Trophoblast cell (in vitro differentiated cells and primary cell): Measurements from ENCODE around the gene LDAF1. TPM values are rescaled to one million over a fixed set of nuclear protein-coding genes. Genes with fewer than 3 reads are reported as not detected.
"Not testable (repeated sequence)": the region's sequence is repeated elsewhere in the genome, so short reads cannot be mapped to it uniquely, and the experiment has no call there.

Source experiments
- DNase-seq, 2 donors: peaks; one replicate each; pipeline ENCODE4 v3.0.0-alpha.2; 2016
- H2AFZ ChIP-seq: 2 replicates; pipeline ENCODE4 v1.6.1; 2013; ENCODE audit warnings: low read length, moderate library complexity, mild to moderate bottlenecking; ENCODE audit not compliant: insufficient read depth, poor library complexity
- H2AK5ac ChIP-seq: 2 replicates; pipeline ENCODE4 v1.6.1; 2013; ENCODE audit warnings: mild to moderate bottlenecking, low read length
- H2BK120ac ChIP-seq: 2 replicates; pipeline ENCODE4 v1.6.1; 2013; ENCODE audit warnings: low read length, mild to moderate bottlenecking, moderate library complexity; ENCODE audit not compliant: insufficient read depth, poor library complexity
- H2BK12ac ChIP-seq: 2 replicates; pipeline ENCODE4 v1.6.1; 2013; ENCODE audit warnings: mild to moderate bottlenecking, low read length, moderate library complexity
- H2BK5ac ChIP-seq: 2 replicates; pipeline ENCODE4 v1.6.1; 2013; ENCODE audit warnings: low read length, low read depth, moderate library complexity, mild to moderate bottlenecking; ENCODE audit not compliant: poor library complexity
- H3K14ac ChIP-seq: 2 replicates; pipeline ENCODE4 v1.6.1; 2013; ENCODE audit warnings: mild to moderate bottlenecking, low read length
- H3K18ac ChIP-seq: 2 replicates; pipeline ENCODE4 v1.6.1; 2013; ENCODE audit warnings: mild to moderate bottlenecking, low read length
- H3K23ac ChIP-seq: 2 replicates; pipeline ENCODE4 v1.6.1; 2013; ENCODE audit warnings: low read length
- H3K27ac ChIP-seq: 2 replicates; pipeline ENCODE4 v1.5.1; 2013; ENCODE audit warnings: low read depth, mild to moderate bottlenecking, inconsistent platforms, low read length, moderate library complexity
- H3K27me3 ChIP-seq: 2 replicates; pipeline ENCODE4 v1.6.1; 2013; ENCODE audit warnings: inconsistent platforms, mild to moderate bottlenecking, low read length, moderate library complexity; ENCODE audit not compliant: insufficient read depth
- H3K36me3 ChIP-seq, 2 experiments: 1 replicate in 1 of 2; 2 replicates in 1 of 2; pipeline ENCODE4 v1.6.1; 2013; ENCODE audit warnings: low read length in 2 of 2, mild to moderate bottlenecking in 2 of 2, moderate library complexity in 1 of 2; ENCODE audit not compliant: insufficient read depth in 2 of 2, control insufficient read depth in 1 of 2
- H3K4ac ChIP-seq: 2 replicates; pipeline ENCODE4 v1.6.1; 2013; ENCODE audit warnings: low read depth, mild to moderate bottlenecking, low read length, moderate library complexity
- H3K4me1 ChIP-seq, 2 experiments: 1 replicate in 1 of 2; 2 replicates in 1 of 2; pipeline ENCODE4 v1.6.1; 2013; ENCODE audit warnings: low read length in 2 of 2, mild to moderate bottlenecking in 2 of 2, moderate library complexity in 1 of 2; ENCODE audit not compliant: insufficient read depth in 2 of 2, control insufficient read depth in 1 of 2
- H3K4me2 ChIP-seq: 2 replicates; pipeline ENCODE4 v1.6.1; 2013; ENCODE audit warnings: inconsistent platforms, mild to moderate bottlenecking, low read length, moderate library complexity
- H3K4me3 ChIP-seq: 2 replicates; pipeline ENCODE4 v1.5.1; 2013; ENCODE audit warnings: mild to moderate bottlenecking, low read depth, low read length, inconsistent platforms
- H3K79me1 ChIP-seq: one replicate; pipeline ENCODE4 v1.6.1; 2013; ENCODE audit warnings: low read length
- H3K79me2 ChIP-seq: 2 replicates; pipeline ENCODE4 v1.6.1; 2013; ENCODE audit warnings: low read length, mild to moderate bottlenecking; ENCODE audit not compliant: control insufficient read depth, insufficient read depth, poor library complexity
- H3K9ac ChIP-seq: 2 replicates; pipeline ENCODE4 v1.6.1; 2013; ENCODE audit warnings: mild to moderate bottlenecking, low read length
- H3K9me3 ChIP-seq: 2 replicates; pipeline ENCODE4 v1.6.1; 2013; ENCODE audit warnings: low read depth, mild to moderate bottlenecking, control low read depth, inconsistent platforms, low read length; ENCODE audit not compliant: insufficient read depth
- H4K12ac ChIP-seq: 2 replicates; pipeline ENCODE4 v1.6.1; 2013; ENCODE audit warnings: low read depth, mild to moderate bottlenecking, low read length, moderate library complexity
- H4K8ac ChIP-seq: 2 replicates; pipeline ENCODE4 v1.6.1; 2013; ENCODE audit warnings: low read depth, mild to moderate bottlenecking, low read length, moderate library complexity
- H4K91ac ChIP-seq: one replicate; pipeline ENCODE4 v1.6.1; 2013; ENCODE audit warnings: low read depth, mild to moderate bottlenecking, low read length, moderate library complexity
- WGBS: extraction: QIAGEN DNeasy Blood & Tissue Kit; methylation state at CpG from one replicate; pipeline ENCODE4 v1.1.7; 2013; ENCODE audit warnings: missing lambda C conversion rate; ENCODE audit not compliant: insufficient read length, insufficient coverage; ENCODE audit errors: extremely low coverage; 5-methylcytosine and 5-hydroxymethylcytosine counted together
- polyA plus RNA-seq: library from polyadenylated mRNA; stranded (reverse); fragments of 200-250 nt; gene quantifications from 2 replicates; pipeline ENCODE4 v1.2.3, GENCODE V29; 2013

Gene LDAF1
- 11.4 and 12.0 TPM in 2 replicates for polyA plus RNA-seq

DNA sequence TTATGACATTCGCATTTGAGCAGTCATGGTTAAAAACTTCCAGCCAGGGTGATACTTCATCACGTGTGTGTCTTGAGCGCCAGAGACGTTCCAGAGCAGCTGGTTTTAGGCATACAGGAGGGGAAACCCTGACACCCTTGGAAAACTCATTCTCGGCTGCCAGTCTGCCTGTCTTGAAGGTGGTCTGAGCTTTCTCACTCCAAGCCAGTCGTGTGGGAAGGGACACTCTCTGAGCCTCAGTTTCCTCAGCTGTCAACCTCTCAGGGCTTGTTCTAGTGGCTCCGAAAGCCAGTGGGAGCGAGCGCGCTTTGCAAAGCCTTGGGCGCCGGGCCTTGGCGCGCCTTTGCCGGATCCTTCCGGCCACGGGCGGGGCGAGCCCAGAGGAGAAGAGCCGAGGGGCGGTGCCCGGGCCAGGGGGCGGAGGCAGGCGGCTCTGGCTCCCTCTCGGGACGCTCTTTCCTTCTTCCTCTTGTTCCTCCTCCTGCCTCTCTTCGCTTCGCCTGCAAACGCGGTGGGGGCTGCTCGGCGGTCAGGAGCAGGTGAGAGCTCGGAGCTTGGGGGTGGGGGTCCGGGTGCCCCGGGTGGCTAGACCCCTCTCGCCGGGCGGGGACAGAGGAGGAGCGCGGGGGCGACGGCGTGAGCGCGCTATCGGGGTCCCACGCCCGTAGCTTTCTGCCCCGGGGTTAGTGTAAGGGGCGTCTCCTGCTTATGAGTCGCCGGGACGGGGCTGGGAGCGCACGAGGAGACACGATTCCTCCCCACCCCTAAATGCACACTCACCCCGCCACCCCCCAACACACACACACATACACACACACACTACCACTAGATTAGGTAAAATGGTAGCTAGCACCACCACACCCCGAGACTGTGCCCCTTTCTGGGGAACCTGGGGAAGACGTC is at the start of gene LDAF1:
TSS of gene LDAF1 (plus strand) at position 467 of the 903 bp plus-strand sequence. CDS start 2,509 bp downstream, outside the sequence.
- peaks cover 0 to 5% of the 10 kb centered on the region in 2 experiments for H3K36me3 ChIP-seq
- H3K4me3 ChIP-seq, result peak within 1 kb of the TSS; percentile 77
- no peaks in the 10 kb centered on the region for H3K27me3 ChIP-seq
- H3K18ac ChIP-seq, result peak within 1 kb of the TSS; percentile 43
- peaks cover 2% of the 10 kb centered on the region for H3K79me2 ChIP-seq
- H3K79me1 ChIP-seq, result peaks cover 6% of the 10 kb centered on the region
- peak; percentile 64 to 73 for DNase-seq
- H2BK120ac ChIP-seq, result peak within 1 kb of the TSS; percentile 19
- H4K12ac ChIP-seq, result peak within 1 kb of the TSS; percentile 59
- H4K91ac ChIP-seq, result peak within 1 kb of the TSS; percentile 25
- H2AK5ac ChIP-seq, result no peak within 1 kb of the TSS
- H2BK5ac ChIP-seq, result peak within 1 kb of the TSS; percentile 41
- H2BK12ac ChIP-seq, result no peak within 1 kb of the TSS
- H3K14ac ChIP-seq, result peak within 1 kb of the TSS; percentile 68
- H3K4me2 ChIP-seq, result peak within 1 kb of the TSS; percentile 87
- peak within 1 kb of the TSS; percentile 87 for H4K8ac ChIP-seq
- H3K23ac ChIP-seq, result no peak within 1 kb of the TSS
- H3K9ac ChIP-seq, result peak within 1 kb of the TSS; percentile 14
- H3K9me3 ChIP-seq, result no peaks in the 10 kb centered on the region
- no peak within 1 kb of the TSS for H3K4ac ChIP-seq
- peak within 1 kb of the TSS; percentile 95 for H2AFZ ChIP-seq
- WGBS, result no CpG with 5 or more reads among the region's 59 CpGs
- no peak within 1 kb of the TSS for H3K27ac ChIP-seq
- peaks cover 5 to 6% of the 10 kb centered on the region in 2 experiments for H3K4me1 ChIP-seq

DNA sequence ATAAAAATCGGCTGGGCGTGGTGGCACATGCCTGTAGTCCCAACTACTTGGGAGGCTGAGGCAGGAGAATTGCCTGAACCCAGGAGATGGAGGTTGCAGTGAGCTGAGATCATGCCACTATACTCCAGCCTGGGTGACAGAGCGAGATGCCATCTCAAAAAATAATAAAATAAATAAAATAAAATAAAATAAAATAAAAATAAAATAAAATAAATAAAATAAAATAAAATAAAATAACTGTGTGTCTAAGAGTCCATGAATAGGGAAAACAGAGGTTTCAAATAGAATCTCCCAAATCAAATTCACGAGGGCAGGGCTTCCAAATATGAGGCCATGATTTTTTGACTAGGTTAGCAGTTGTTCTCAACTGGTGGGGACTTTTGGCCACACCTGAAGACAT is 42.9 kb upstream of the LDAF1 start:
- not testable (repeated sequence) for H3K27me3 ChIP-seq, H3K4ac ChIP-seq, H3K4me2 ChIP-seq

DNA sequence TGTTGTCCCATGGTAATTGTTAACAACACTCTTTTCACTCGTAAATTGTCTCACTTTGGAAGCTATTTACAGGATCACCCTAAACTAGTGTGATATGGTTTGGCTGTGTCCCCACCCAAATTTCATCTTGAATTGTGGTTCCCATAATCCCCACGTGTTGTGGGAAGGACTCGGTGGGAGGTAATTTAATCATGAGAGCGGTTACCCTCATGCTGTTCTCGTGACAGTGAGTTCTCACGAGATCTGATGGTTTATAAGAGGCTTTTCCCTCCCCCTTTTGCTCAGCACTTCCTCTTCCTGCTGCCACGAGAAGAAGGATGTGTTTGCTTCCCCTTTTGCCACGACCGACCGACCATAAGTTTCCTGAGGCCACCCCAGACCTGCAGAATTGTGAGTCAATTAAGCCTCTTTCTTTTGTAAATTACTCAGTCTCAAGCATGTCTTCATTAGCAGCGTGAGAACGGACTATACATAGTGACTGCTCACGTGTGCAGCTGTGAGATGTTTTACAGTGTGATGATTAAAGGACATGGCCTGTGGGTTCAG is 42.3 kb upstream of the LDAF1 start:
- Histone ChIP-seq H3K4me3 (no peak overlapping the region), H3K4me2 (no peak overlapping the region), H2BK12ac (no peak overlapping the region), H4K12ac (no peak overlapping the region), H3K9me3 (no peaks in the 10 kb centered on the region), H2AK5ac (no peak overlapping the region), H3K4ac (no peak overlapping the region), H2BK120ac (no peak overlapping the region), H3K9ac (no peak overlapping the region), H3K36me3 (no peaks in the 10 kb centered on the region), H2AFZ (no peak overlapping the region), H2BK5ac (no peak overlapping the region), H3K14ac (no peak overlapping the region), H3K27me3 (no peaks in the 10 kb centered on the region), H4K8ac (no peak overlapping the region), H3K18ac (no peak overlapping the region), H3K79me1 (no peaks in the 10 kb centered on the region), H3K23ac (no peak overlapping the region), H4K91ac (no peak overlapping the region), H3K79me2 (no peaks in the 10 kb centered on the region), H3K4me1 (no peaks in the 10 kb centered on the region), H3K27ac (no peak overlapping the region)
- no peak for DNase-seq
- no CpG with 5 or more reads among the region's 13 CpGs for WGBS

More for the DNA sequence above, 42.9 kb upstream of the LDAF1 start:
- H2BK120ac ChIP-seq, H4K12ac ChIP-seq, H3K9ac ChIP-seq, H3K18ac ChIP-seq, H3K79me1 ChIP-seq, H2BK12ac ChIP-seq, H3K79me2 ChIP-seq, H3K36me3 ChIP-seq, H3K14ac ChIP-seq, H3K27ac ChIP-seq, H2AK5ac ChIP-seq, H4K8ac ChIP-seq, DNase-seq, H4K91ac ChIP-seq, H3K4me3 ChIP-seq, H3K23ac ChIP-seq, H3K4me1 ChIP-seq, H2BK5ac ChIP-seq, H3K9me3 ChIP-seq, H2AFZ ChIP-seq: not testable (repeated sequence)
- WGBS, result no CpG with 5 or more reads among the region's 4 CpGs

DNA sequence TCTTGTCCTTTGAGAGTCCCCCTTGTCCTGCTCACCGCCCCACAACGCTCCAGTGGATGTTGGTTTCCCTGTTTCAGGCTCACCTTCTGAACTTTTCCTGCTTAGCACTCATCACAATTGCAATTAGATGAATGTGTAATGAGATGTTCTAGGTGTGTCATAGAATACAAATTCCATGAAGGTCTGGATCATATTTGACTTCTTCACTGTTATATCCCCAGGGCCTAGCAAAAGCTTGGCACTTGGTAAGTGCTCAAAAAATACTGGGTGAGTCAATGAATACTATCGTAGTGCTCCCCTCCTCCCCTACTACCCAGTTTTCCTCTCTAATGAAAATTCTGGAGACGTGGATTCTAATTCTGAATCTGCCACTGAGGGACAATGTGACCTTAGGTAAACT is 40.9 kb upstream of the LDAF1 start:
- Histone ChIP-seq H3K4me3 (no peak overlapping the region), H4K91ac (no peak overlapping the region), H2BK5ac (no peak overlapping the region), H2AFZ (no peak overlapping the region), H4K8ac (no peak overlapping the region), H2AK5ac (no peak overlapping the region), H3K23ac (no peak overlapping the region), H3K36me3 (no peaks in the 10 kb centered on the region), H2BK120ac (no peak overlapping the region), H3K79me2 (no peaks in the 10 kb centered on the region), H2BK12ac (no peak overlapping the region), H3K9ac (no peak overlapping the region), H3K9me3 (no peaks in the 10 kb centered on the region), H3K27ac (no peak overlapping the region), H3K18ac (no peak overlapping the region), H3K4ac (no peak overlapping the region), H3K4me2 (no peak overlapping the region), H3K79me1 (no peaks in the 10 kb centered on the region), H3K27me3 (no peaks in the 10 kb centered on the region), H3K14ac (no peak overlapping the region), H3K4me1 (no peaks in the 10 kb centered on the region), H4K12ac (no peak overlapping the region)
- DNase-seq, result no peak
- WGBS, result no CpG with 5 or more reads among the region's 4 CpGs
